Measurements from ENCODE around the gene OSGEPL1.
"Not testable (repeated sequence)": the region's sequence is repeated elsewhere in the genome, so short reads cannot be mapped to it uniquely, and the experiment has no call there.

The OSGEPL1 gene

GRCh38 chr2:189751080-189751658, 11.4 kb downstream of the OSGEPL1 start:
- DNase-seq (ENCODE audit: low read depth) = no peak

GRCh38 chr2:189729430-189729829, 33.2 kb downstream of the OSGEPL1 start:
- no peak for DNase-seq (ENCODE audit: low read depth)

GRCh38 chr2:189726849-189727248, 35.7 kb downstream of the OSGEPL1 start:
- DNase-seq (ENCODE audit: low read depth) = no peak

GRCh38 chr2:189726271-189726670, 36.3 kb downstream of the OSGEPL1 start:
- DNase-seq (ENCODE audit: low read depth) = no peak

- no peak for DNase-seq (ENCODE audit: low read depth)
These were observed 39.4 kb downstream of the OSGEPL1 start for GRCh38 chr2:189723192-189723591.

GRCh38 chr2:189719571-189719970, 43.0 kb downstream of the OSGEPL1 start:
- no peak for DNase-seq (ENCODE audit: low read depth)

GRCh38 chr2:189717593-189717992, 45.0 kb downstream of the OSGEPL1 start:
- not testable (repeated sequence) for DNase-seq (ENCODE audit: low read depth)

- DNase-seq (ENCODE audit: low read depth) = no peak
These were observed 52.9 kb downstream of the OSGEPL1 start for GRCh38 chr2:189709501-189710221.

- no peak for DNase-seq (ENCODE audit: low read depth)
These were observed 60.5 kb downstream of the OSGEPL1 start for GRCh38 chr2:189702071-189702470.

GRCh38 chr2:189700681-189701080, 61.9 kb downstream of the OSGEPL1 start:
- DNase-seq (ENCODE audit: low read depth) = no peak

GRCh38 chr2:189698020-189698887, 64.3 kb downstream of the OSGEPL1 start:
- DNase-seq (ENCODE audit: low read depth) = no peak
